Measurements from ENCODE around the gene RAB37.

RAB37 gene

DNA sequence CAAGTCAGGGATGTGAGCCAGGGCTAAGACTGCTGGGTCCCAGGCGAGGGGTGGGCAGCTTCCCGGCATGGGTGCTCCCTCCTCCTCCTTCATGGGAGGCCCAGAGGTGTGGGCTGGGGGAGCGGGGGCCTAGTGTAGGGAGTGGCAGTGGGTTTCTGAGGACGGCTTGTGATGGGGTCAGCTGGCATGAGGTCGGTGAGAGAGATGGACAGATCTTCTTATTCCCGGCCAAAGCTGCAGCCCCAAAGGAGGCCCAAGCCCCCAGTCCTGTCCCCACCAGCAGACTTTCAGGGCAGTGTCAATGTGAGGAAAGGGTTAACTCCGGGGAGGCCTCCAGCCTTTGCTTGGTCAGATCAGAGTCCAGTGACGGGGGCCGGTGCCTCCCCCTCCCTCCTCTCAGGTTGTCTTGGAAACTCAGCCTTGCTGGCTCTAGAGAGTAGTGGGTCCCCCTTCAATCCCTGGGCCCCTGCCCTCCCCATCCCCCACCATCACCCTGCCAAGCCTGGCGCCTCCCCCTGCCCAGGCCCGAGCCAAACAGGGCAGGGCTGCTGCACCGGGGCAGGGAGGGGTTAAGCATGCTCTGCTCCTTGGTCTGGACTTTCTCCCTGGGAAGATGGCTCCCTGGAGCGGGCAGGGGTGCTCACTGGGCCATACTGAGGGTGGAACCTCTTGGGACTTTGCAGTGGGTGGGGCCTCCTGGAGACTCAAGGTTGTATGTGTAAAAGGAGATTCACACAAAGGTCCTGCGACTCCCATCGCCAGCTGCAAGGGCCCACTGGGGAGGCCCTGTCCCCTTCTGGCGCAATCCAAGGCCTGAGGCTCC, 26.7 kb downstream of the RAB37 start:
- TF ChIP-seq ZFX (IDR thresholded peaks at IDR 0.05; ENCODE audit: borderline replicate concordance): no peak
- TF ChIP-seq, protein P1, sequence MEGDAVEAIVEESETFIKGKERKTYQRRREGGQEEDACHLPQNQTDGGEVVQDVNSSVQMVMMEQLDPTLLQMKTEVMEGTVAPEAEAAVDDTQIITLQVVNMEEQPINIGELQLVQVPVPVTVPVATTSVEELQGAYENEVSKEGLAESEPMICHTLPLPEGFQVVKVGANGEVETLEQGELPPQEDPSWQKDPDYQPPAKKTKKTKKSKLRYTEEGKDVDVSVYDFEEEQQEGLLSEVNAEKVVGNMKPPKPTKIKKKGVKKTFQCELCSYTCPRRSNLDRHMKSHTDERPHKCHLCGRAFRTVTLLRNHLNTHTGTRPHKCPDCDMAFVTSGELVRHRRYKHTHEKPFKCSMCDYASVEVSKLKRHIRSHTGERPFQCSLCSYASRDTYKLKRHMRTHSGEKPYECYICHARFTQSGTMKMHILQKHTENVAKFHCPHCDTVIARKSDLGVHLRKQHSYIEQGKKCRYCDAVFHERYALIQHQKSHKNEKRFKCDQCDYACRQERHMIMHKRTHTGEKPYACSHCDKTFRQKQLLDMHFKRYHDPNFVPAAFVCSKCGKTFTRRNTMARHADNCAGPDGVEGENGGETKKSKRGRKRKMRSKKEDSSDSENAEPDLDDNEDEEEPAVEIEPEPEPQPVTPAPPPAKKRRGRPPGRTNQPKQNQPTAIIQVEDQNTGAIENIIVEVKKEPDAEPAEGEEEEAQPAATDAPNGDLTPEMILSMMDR (IDR thresholded peaks at IDR 0.05): no peak

DNA sequence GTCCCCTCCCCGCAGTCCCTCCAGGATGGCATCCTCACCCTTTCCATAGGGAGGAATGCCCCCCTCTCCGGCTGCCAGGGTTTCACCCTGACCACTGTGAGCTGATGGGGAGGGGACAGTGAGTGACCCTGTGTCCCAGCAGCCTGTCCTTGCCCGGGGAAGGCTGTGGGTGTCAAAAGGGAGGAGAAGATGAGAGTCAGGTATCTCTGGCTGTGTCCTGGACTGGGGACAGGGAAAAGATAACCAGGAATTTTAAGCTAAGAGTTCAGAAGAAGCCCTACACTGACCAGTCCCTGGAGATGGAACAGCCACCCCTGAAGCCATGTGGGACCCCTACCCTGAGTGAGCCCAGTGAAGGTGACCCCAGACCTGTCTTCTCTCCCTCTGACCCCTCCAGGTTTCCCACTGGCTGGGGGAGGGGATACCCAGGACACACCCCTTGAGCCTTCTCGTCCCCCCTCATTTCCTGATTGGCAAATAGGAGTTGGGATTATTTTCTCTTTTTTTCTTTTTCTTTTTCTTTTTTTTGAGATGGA, 27.8 kb downstream of the RAB37 start:
- TF ChIP-seq ZFX (IDR thresholded peaks at IDR 0.05; ENCODE audit: borderline replicate concordance): no peak
- TF ChIP-seq, protein P1 (IDR thresholded peaks at IDR 0.05): no peak
- H3K27ac ChIP-seq: no peak overlapping the region

More for the DNA sequence above, 26.7 kb downstream of the RAB37 start:
- no peak overlapping the region for H3K27ac ChIP-seq

DNA sequence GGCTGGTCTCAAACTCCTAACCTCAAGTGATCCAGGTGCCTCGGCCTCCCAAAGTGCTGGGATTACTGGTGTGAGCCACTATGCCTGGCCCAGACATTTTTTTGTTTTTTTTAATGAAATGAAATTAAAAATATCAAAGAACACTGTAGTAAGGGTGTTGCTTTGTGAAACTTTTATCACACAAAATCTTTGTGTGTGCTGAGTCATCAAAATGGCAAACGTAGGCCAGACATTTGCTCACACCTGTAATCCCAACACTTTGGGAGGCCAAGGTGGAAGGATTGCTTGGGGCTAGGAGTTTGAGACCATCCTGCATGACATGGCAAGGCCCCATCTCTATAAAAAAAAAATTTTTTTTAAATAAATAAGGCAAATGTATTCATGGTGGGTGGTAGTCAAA, 29.4 kb downstream of the RAB37 start:
- no peak overlapping the region for H3K27ac ChIP-seq
- TF ChIP-seq ZFX (IDR thresholded peaks at IDR 0.05; ENCODE audit: borderline replicate concordance): no peak
- TF ChIP-seq, protein P1 (IDR thresholded peaks at IDR 0.05): no peak

DNA sequence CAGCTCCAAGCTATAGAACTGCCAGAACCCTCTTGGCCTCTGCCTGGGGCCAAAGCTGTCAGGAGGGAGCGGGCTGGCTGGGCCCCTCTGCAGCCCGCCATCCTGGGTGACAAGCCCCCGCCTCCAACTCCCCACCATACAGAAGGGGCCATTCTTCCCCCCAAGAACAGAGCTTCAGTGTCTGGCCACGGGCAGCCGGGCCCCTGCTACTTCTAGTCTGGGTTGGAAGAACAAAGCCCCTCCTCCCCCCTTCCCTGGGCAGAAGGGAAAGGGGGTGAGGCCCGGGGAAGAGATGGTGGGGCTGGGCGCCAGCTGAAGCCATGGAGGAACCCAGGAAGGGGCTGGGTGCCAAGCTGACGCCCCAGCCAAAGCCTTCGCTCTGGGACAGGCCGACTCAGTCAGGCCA, 30.1 kb downstream of the RAB37 start:
- H3K27ac ChIP-seq: no peak overlapping the region
- TF ChIP-seq ZFX (IDR thresholded peaks at IDR 0.05; ENCODE audit: borderline replicate concordance): no peak
- TF ChIP-seq, protein P1 (IDR thresholded peaks at IDR 0.05): no peak

DNA sequence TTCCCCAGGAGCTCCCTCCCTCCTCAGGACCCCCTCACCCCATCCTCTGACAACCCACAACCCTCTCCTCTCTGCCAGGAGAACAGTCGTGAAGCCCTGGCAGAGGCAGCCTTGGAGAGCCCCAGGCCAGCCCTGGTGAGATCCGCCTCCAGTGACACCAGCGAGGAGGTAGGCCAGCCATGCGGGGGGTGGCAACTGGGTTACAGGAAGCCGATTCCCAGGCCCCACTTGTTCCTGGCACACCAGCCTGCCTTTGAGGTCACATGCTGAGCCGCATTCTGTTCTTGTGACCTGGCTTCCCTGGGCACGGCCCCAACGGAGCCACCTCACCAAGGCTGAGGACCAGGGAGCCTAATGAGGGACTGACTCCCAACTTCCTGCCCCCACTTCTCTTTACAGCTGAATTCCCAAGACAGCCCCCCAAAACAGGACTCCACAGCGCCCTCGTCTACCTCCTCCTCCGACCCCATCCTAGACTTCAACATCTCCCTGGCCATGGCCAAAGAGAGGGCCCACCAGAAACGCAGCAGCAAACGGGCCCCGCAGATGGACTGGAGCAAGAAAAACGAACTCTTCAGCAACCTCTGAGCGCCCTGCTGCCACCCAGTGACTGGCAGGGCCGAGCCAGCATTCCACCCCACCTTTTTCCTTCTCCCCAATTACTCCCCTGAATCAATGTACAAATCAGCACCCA, 31.2 kb downstream of the RAB37 start:
- TF ChIP-seq, protein P1 (IDR thresholded peaks at IDR 0.05): no peak
- H3K27ac ChIP-seq: no peak overlapping the region

DNA sequence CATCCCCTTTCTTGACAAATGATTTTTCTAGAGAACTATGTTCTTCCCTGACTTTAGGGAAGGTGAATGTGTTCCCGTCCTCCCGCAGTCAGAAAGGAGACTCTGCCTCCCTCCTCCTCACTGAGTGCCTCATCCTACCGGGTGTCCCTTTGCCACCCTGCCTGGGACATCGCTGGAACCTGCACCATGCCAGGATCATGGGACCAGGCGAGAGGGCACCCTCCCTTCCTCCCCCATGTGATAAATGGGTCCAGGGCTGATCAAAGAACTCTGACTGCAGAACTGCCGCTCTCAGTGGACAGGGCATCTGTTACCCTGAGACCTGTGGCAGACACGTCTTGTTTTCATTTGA, 31.7 kb downstream of the RAB37 start:
- no peak overlapping the region for H3K27ac ChIP-seq
- TF ChIP-seq, protein P1 (IDR thresholded peaks at IDR 0.05): no peak
- no peak for TF ChIP-seq ZFX (IDR thresholded peaks at IDR 0.05; ENCODE audit: borderline replicate concordance)

All from 22Rv1 (cell line).